Left renal pelvis (tissue), 4 donors: ENCODE data around the gene HADHA. TPM values are rescaled to one million over a fixed set of nuclear protein-coding genes. Genes with fewer than 3 reads are reported as not detected.
"Not testable (repeated sequence)": the region's sequence is repeated elsewhere in the genome, so short reads cannot be mapped to it uniquely, and the experiment has no call there.

Source experiments
- DNase-seq, 4 donors: peaks; one replicate each; pipeline ENCODE4 v3.0.0-alpha.2; 2013; ENCODE audit warnings: low read depth in 4 of 4, low spot score in 3 of 4
- polyA plus RNA-seq, 4 donors: library from polyadenylated mRNA; unstranded; fragments of 120-200 nt; gene quantifications; one replicate each; pipeline ENCODE4 v1.2.1, GENCODE V29; 2013; ENCODE audit not compliant: insufficient read length in 4 of 4

The HADHA gene
- polyA plus RNA-seq, 4 donors, result 165 to 244 (median 205) TPM

- no peak for DNase-seq
Observed at GRCh38 chr2:26177122-26177521, 67.3 kb downstream of the HADHA start.

GRCh38 chr2:26176279-26176615 is 68.2 kb downstream of the HADHA start:
- no peak for DNase-seq

DNA sequence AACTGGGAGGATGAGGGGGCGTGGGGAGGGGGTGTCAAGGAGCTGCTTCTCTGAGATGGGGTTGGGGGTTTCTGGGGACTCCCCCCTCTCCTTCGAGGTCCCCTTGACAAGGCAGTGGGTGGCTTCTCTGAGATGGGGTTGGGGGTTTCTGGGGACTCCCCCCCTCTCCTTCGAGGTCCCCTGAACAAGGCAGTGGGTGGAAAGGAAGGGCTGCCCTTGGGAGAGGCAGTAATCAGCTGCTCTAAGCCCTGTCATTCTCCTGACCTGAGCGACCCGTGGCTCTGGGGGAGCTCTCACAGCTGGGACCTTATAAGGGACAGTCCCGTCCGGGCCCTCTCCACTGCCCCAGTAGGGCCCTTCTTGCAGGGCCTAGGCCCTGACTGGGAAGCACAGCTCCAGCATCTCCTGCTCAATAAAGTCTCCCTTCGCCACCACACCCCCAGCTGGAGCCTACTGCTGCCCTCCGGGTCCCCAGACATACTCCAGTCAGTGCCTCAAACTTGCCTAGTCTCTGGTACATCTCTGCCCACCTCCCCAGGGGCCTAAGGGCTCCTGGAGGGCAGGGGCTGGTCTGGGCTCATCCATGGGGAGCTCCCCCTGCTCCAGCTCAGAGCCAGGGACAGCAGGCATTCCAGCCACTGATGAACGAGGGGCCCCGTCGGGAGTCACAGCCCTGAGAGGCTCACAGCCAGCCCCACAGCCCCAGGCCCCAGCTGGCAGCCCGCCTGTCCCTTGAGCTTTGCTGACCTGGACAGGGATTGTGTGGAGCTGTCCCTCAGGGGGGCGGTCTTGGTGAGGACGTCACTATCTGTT is 68.8 kb downstream of the HADHA start:
- DNase-seq, result no peak

- no peak for DNase-seq
Observed at GRCh38 chr2:26174691-26175465, 69.6 kb downstream of the HADHA start.

GRCh38 chr2:26173776-26174482 is 70.5 kb downstream of the HADHA start:
- no peak for DNase-seq

GRCh38 chr2:26172871-26173775 is 71.3 kb downstream of the HADHA start, which contains the start of gene GAREM2:
Gene GAREM2, plus strand, starts transcription at chr2:26173088. Its CDS starts 133 bp downstream, at chr2:26173221.
- DNase-seq, result no peak

DNA sequence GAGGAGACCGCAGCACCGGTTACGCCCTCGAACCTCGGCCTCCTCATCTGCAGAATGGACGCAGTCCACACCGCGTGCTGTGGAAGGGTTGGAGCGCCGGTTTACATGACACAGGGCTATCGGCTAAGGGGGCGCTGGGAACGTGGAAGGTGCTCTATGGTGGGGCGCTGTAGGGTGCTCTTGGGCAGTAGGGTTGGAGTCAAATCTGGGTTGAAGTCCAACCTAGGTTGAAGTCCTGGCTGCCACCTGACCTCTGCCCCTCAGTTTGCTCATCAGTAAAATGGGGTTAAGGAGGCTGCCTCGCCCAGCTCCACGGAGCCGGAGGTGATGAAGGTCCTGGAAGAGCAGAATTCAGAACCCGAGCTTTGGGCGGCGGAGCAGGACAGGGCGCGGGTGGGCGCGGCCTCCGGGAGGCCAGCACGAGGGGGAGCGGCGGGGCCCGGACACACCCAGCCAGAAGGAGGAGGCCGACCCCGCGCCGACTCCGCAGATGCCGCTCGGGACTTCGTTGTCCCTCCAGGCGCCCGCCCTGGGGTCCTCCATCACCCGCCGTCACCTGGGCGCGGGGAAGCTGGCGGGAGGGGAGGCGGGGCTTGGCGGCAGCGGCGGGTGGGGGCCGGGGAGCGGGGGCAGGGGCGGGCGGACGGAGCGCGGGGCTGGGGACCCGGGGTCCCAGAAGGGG is 72.1 kb downstream of the HADHA start:
- no peak for DNase-seq

- no peak for DNase-seq
Observed at GRCh38 chr2:26170795-26171194, 73.6 kb downstream of the HADHA start.

- DNase-seq, result no peak
Observed at GRCh38 chr2:26169681-26170414, 74.6 kb downstream of the HADHA start.

- no peak for DNase-seq
Observed at GRCh38 chr2:26169226-26169625, 75.2 kb downstream of the HADHA start.

GRCh38 chr2:26168785-26169184 is 75.6 kb downstream of the HADHA start:
- no peak for DNase-seq

DNA sequence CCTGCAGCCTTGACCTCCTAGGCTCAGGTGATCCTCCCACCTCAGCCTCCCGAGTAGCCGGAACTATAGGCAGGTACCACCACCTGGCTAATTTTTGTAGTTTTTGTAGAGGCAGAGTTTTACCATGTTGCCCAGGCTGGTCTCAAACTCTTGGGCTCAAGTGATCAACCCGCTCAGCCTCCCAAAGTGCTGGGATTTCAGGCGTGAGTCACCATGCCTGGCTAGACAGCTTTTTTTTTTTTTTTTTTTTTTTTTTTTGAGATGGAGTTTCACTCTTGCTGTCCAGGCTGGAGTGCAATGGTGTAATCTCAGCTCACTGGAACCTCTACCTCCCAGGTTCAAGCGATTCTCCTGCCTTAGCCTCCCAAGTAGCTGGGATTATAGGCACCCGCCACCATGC is 77.9 kb downstream of the HADHA start:
- DNase-seq, result not testable (repeated sequence)

DNA sequence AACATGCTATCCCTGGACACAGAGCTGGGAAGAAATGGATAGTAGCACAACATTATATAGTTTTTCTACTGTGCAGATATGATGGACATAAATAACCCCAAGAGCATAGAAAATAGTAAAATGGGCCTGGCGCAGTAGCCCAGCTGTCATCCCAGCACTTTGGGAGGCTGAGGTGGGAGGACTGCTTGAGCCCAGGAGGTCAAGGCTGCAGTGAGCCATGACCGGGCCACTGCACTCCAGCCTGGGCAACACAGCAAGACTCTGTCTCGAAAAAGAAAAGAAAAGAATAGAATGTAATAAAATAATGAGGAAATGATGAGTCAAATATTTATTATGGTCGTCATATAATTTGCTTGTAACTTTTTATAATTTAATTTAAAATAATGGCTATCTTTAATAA is 79.0 kb downstream of the HADHA start:
- DNase-seq, result no peak

DNA sequence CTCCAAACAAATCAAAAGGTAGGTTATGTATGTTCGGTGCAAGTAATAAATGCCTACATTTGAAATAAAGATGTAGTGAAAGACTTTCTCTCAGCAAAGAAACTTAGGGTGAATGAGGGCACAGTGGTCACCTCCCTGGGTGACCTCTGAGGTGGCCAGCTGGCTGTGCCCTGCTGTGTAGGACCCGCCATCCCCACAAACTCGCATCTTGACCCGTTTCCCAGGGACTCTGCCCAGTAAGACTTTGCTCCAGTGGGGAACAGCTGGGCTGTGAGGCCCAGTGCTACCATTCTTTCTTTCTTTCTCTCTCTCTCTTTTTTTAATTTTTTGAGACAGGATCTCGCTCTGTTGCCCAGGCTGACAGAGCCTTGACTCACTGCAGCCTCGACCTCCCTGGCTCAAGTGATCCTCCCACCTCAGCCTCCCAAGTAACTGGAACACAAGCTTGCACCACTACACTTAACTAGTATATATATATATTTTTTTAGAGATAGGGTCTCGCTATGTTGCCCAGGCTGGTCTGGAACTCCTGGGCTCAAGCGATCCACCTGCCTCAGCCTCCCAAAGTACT is 79.7 kb downstream of the HADHA start:
- DNase-seq, result no peak

- no peak for DNase-seq
Observed at GRCh38 chr2:26164231-26164630, 80.2 kb downstream of the HADHA start.

DNA sequence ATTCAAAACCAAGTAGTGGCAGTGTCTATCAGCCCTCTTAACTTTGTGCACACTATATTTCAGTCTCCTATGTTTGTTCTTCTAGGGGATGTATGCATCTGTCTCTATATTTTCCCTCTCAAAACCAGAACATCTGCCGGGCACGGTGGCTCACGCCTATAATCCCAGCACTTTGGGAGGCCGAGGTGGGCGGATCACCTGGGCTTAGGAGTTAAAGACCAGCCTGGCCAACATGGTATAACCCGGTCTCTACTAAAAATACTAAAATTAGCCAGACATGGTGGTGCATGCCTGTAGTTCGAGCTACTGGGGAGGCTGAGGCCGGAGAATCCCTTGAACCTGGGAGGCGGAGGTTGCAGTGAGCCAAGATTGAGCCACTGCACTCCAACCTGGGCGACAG is 81.5 kb downstream of the HADHA start:
- DNase-seq, result no peak

DNA sequence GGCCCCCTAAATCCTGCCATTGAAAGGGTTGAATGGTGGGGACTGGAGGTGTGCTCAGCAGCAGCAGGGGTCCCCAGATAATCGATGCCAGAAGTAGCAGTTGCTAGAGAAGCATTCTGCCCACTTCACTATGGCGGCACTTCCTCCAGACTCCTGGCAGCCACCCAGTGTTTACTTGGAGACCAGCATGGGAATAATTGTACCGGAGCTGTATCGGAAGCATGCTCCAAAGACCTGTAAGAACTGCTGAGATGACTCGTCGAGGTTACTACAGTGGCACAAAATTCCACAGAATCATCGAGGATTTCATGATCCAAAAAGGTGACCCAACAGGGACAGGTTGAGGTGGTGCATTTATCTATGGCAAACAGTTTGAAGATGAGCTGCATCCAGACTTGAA is 82.5 kb downstream of the HADHA start:
- no peak for DNase-seq

- no peak for DNase-seq
Observed at GRCh38 chr2:26157580-26157979, 86.9 kb downstream of the HADHA start.

GRCh38 chr2:26150243-26150642 is 94.2 kb downstream of the HADHA start:
- no peak for DNase-seq
